Gastroesophageal sphincter (tissue), 4 donors: ENCODE results near the gene LILRA6. TPM values are rescaled to one million over a fixed set of nuclear protein-coding genes. Genes with fewer than 3 reads are reported as not detected.
"Not testable (repeated sequence)": the region's sequence is repeated elsewhere in the genome, so short reads cannot be mapped to it uniquely, and the experiment has no call there.

Experiments used
- ATAC-seq: fragments of 150-250 bp; one replicate; pipeline ENCODE4 v1.9.1; 2016; ENCODE audit warnings: mild to moderate bottlenecking, moderate library complexity
- H3K27ac ChIP-seq, 4 donors: fragments of 200-600 bp; sonication (generic) in 3 of 4; 1 replicate in 3 of 4; 2 replicates in 1 of 4; pipeline ENCODE4 v1.5.1; 2016 to 2019
- H3K27me3 ChIP-seq: fragments of 200-600 bp; sonication (generic); one replicate; pipeline ENCODE4 v1.5.1; 2019
- H3K36me3 ChIP-seq, 2 donors: fragments of 200-600 bp; sonication (generic); one replicate each; pipeline ENCODE4 v1.5.1; 2019; ENCODE audit warnings: control low read depth in 1 of 2
- H3K4me1 ChIP-seq, 3 donors: fragments of 200-600 bp; sonication (generic); 1 replicate in 2 of 3; 2 replicates in 1 of 3; pipeline ENCODE4 v1.5.1; 2016 to 2019; ENCODE audit warnings: control low read depth in 2 of 3
- H3K4me3 ChIP-seq, 2 donors: fragments of 200-600 bp; sonication (generic); one replicate each; pipeline ENCODE4 v1.5.1; 2019; ENCODE audit warnings: mild to moderate bottlenecking in 1 of 2, moderate library complexity in 1 of 2
- H3K9me3 ChIP-seq, 3 donors: fragments of 200-600 bp; sonication (generic); one replicate each; pipeline ENCODE4 v1.5.1; 2017 to 2019; ENCODE audit warnings: control low read depth in 2 of 3
- EP300 ChIP-seq: sonication (generic); formaldehyde crosslinking; IDR thresholded peaks from one replicate; pipeline ENCODE4 v1.6.1; 2017; ENCODE audit warnings: antibody characterized with exemption, mild to moderate bottlenecking
- POLR2A ChIP-seq, 2 donors: fragments of 450-650 bp; IDR thresholded peaks; one replicate each; pipeline ENCODE4 v1.6.1; 2017; ENCODE audit warnings: antibody characterized with exemption in 2 of 2, mild to moderate bottlenecking in 2 of 2, moderate library complexity in 1 of 2
- POLR2AphosphoS5 ChIP-seq: sonication (generic); formaldehyde crosslinking; IDR thresholded peaks from one replicate; pipeline ENCODE4 v1.6.1; 2017; ENCODE audit warnings: antibody characterized with exemption
- WGBS, 2 donors: methylation state at CpG; one replicate each; pipeline ENCODE4 v1.1.5; 2018; ENCODE audit warnings: low coverage in 1 of 2; 5-methylcytosine and 5-hydroxymethylcytosine counted together
- total RNA-seq, 4 donors: library from RNA; depleted of rRNA; stranded (reverse); fragments of >200 nt; gene quantifications; one replicate each; pipeline ENCODE4 v1.1.0, GENCODE V29; 2016
- TF ChIP-seq, protein P1 (sequence below), 4 experiments: fragments of 200-600 bp in 2 of 4; fragments of 450-650 bp in 2 of 4; sonication (generic) in 1 of 4; IDR thresholded peaks; one replicate each; pipeline ENCODE4 v1.5.1; 2017 to 2019; ENCODE audit warnings: antibody characterized with exemption in 4 of 4, mild to moderate bottlenecking in 2 of 4, moderate library complexity in 2 of 4

LILRA6 gene
- total RNA-seq, 4 donors from 2014 or later = 0.31 to 4.2 (median 2.2) TPM

DNA sequence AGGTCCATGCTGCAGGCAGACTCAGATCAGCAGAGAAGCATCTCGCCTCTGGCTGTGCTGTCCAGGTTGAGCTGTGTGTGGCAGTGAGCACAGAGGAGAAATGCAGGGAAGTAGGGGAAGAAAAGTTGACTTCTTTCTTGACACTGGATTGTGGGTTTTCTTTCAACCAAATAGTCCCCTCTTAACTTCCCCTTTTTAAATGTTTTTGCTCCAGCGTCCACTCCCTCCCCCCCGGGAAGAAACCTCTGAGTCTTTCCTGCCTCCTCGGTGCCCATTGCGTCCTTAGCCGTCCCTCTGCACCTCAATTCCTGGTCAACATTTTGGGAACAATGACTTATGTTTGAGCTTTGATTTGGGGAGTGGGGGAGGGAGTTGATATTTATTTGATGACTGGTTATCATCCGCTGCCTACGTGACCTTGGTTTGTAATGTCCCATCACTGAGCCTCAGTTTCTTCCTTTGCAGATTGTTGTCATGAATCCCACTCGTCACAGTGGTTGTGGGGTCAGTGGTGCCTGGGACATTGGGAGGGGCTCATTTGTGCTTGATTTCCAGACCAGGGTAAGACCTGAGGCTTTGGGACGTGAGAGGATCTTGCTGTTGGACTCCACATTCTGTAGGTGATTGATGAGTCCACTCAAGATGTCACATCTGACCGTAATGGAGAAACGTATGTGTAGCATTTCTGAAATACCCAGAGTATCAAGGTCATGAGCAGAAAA, 38.6 kb upstream of the LILRA6 start, which contains the start of gene LILRB2:
Gene LILRB2, minus strand, starts transcription at position 104 of the 722 bp plus-strand sequence. CDS start 614 bp downstream, outside the sequence.
- Histone ChIP-seq H3K36me3 (no peaks in the 10 kb centered on the region), H3K27me3 (peaks cover 73% of the 10 kb centered on the region), H3K4me3 (peak within 1 kb of the TSS in 1 of 2 donors; percentile 27), H3K4me1 (no peaks in the 10 kb centered on the region), H3K9me3 (peaks cover 0 to 7% (median 0%) of the 10 kb centered on the region in 3 donors), H3K27ac (no peak within 1 kb of the TSS)
- no peak for TF ChIP-seq POLR2A (IDR thresholded peaks at IDR 0.05)
- TF ChIP-seq, protein P1, sequence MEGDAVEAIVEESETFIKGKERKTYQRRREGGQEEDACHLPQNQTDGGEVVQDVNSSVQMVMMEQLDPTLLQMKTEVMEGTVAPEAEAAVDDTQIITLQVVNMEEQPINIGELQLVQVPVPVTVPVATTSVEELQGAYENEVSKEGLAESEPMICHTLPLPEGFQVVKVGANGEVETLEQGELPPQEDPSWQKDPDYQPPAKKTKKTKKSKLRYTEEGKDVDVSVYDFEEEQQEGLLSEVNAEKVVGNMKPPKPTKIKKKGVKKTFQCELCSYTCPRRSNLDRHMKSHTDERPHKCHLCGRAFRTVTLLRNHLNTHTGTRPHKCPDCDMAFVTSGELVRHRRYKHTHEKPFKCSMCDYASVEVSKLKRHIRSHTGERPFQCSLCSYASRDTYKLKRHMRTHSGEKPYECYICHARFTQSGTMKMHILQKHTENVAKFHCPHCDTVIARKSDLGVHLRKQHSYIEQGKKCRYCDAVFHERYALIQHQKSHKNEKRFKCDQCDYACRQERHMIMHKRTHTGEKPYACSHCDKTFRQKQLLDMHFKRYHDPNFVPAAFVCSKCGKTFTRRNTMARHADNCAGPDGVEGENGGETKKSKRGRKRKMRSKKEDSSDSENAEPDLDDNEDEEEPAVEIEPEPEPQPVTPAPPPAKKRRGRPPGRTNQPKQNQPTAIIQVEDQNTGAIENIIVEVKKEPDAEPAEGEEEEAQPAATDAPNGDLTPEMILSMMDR (IDR thresholded peaks at IDR 0.05) = no peak
- no peak for TF ChIP-seq POLR2AphosphoS5
- no peak for TF ChIP-seq EP300
- WGBS, 2 donors = 56 to 61% methylated on average over 7 to 8 of the region's 12 CpGs
- ATAC-seq = peak; percentile 46

DNA sequence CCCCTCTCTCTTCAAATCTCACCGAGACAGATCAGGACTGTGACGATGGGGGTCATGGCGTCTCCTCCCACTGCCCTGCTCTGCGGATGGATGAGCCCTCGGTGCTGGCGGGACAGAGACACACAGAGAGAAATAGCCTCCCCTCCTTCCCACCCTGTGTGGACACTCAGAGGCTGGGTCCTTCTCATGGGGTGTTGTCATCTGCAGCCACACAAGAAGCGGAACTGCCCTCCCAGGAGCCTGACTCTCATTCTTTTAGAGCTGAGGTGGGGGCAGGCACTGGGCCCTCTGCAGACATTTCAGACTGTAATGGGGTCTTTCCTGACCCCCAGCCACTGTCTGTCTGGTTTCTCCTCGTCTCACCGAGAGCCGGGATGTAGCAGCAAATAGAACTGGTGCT, 37.9 kb upstream of the LILRA6 start:
- 40% methylated on average over 1 of the region's 10 CpGs; no CpG with 5 or more reads in 1 of the 2 donors for WGBS, 2 donors
- H3K4me1 ChIP-seq, H3K9me3 ChIP-seq, H3K36me3 ChIP-seq, H3K27ac ChIP-seq: not testable (repeated sequence)
- peak; percentile 20 for ATAC-seq
- peak overlapping the region in 1 of 2 donors; percentile 27 for H3K4me3 ChIP-seq
- H3K27me3 ChIP-seq = peaks cover 78% of the 10 kb centered on the region

DNA sequence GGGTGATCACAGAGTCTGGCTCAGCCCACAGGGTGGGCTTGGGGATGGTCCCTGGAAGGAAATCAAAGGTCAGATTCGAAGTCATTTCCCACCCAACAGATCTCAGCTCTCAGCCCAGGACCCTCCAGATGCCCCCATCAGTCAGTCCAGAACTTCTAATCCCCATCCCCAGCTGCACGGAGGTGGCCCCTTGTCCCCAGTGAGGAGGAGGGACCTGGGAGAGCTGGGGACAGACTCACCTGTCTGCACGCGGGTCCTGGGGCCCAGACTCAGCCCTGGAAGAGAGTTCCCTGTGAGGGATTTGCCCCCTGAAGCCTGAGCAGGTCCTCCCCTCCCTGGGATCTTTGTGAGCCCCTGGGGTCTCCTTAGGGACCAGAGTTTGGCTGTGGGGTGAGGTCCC, 37.4 kb upstream of the LILRA6 start:
- peak overlapping the region in 1 of 2 donors; percentile 27 for H3K4me3 ChIP-seq
- not testable (repeated sequence) for H3K4me1 ChIP-seq, ATAC-seq, H3K36me3 ChIP-seq, H3K9me3 ChIP-seq, H3K27ac ChIP-seq
- 20 to 83% methylated on average over 1 to 2 of the region's 4 CpGs for WGBS, 2 donors
- H3K27me3 ChIP-seq = peaks cover 79% of the 10 kb centered on the region

DNA sequence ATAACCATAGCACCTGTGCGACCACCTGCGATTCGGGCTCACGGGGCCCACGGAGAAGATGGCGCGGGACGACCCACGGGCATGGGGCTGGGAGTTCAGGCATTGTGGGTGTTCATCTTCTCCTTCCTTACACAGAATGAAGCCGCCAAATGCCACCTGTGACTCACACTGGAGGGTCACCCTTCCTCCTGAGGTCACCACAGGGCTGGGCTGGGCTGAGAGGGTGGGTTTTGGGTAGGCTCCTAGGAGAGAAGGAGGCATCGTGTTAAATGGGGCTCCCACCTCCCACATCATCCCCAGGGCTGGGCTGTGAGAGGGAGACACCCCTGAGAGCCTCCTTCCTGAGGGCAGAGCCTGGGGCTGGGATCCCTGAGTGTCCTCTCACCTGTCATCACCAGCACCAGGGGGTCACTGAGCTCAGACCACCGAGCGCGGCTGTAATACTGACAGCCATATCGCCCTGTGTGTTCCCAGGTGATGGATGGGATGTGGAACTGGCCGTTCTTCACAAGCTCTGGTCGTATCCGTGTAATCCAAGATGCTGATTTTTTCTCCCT, 36.9 kb upstream of the LILRA6 start:
- Histone ChIP-seq H3K27ac (no peak overlapping the region), H3K36me3 (no peaks in the 10 kb centered on the region), H3K9me3 (peaks cover 0 to 7% (median 0%) of the 10 kb centered on the region in 3 donors), H3K4me1 (no peaks in the 10 kb centered on the region), H3K4me3 (peak overlapping the region in 1 of 2 donors; percentile 27), H3K27me3 (peaks cover 82% of the 10 kb centered on the region)
- no peak for TF ChIP-seq POLR2AphosphoS5
- WGBS, 2 donors = no CpG with 5 or more reads among the region's 18 CpGs
- no peak for ATAC-seq

DNA sequence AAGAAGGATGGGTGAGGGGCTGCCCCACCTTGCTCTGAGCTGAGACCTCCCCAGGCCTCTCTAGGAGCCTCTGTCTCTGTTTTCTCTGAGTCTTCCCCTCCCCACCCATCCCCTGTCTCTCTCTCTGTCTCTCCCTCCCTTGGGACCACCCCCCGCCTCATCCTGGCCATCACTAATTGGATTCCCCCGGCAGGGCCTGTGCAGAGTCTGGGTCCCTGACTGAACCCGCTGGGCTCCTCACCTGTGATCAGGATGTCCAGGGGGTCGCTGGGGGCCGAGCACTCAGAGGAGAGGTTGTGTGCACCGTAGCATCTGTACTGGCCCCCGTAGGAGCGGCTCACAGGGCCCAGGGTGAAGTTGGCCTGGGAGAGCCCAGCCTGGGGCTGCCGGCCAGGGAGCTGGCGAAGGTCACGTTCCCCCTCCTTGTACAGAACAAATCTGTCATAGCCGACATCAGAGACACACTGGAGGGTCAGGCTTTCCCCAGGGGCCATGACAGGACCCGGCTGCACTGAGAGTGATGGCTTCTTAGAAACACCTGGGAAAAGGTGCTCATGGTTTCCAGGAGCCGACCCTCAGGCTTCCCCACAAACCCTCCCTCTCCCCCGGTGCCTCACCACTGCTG, 36.1 kb upstream of the LILRA6 start:
- not testable (repeated sequence) for H3K9me3 ChIP-seq, ATAC-seq, H3K36me3 ChIP-seq, H3K4me1 ChIP-seq, H3K27ac ChIP-seq, H3K4me3 ChIP-seq
- H3K27me3 ChIP-seq = peaks cover 77% of the 10 kb centered on the region
- WGBS, 2 donors = 20% methylated on average over 1 of the region's 15 CpGs; no CpG with 5 or more reads in 1 of the 2 donors

DNA sequence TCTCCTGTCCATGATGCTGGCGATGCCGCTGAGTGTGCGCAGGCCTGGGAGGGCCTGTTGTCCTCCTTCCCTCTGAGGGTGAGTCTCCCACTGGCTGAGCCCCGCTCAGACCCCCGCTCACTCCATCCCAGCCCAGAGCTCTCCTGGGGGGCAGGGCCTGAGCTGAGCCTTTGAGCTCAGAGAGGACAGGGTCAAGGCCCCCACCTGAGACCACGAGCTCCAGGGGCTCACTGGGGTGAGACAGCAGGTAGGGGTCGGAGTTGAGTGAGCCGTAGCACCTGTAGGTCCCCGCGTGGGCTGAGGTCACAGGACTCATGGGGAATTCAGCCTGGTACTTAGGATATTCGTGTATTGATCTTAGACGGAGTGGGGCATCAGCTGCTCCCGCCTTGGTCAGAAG, 35.5 kb upstream of the LILRA6 start:
- not testable (repeated sequence) for ATAC-seq, H3K4me1 ChIP-seq, H3K36me3 ChIP-seq, H3K4me3 ChIP-seq, H3K9me3 ChIP-seq, H3K27ac ChIP-seq
- H3K27me3 ChIP-seq = peaks cover 74% of the 10 kb centered on the region
- WGBS, 2 donors = 40 to 66% methylated on average over 2 to 4 of the region's 13 CpGs

DNA sequence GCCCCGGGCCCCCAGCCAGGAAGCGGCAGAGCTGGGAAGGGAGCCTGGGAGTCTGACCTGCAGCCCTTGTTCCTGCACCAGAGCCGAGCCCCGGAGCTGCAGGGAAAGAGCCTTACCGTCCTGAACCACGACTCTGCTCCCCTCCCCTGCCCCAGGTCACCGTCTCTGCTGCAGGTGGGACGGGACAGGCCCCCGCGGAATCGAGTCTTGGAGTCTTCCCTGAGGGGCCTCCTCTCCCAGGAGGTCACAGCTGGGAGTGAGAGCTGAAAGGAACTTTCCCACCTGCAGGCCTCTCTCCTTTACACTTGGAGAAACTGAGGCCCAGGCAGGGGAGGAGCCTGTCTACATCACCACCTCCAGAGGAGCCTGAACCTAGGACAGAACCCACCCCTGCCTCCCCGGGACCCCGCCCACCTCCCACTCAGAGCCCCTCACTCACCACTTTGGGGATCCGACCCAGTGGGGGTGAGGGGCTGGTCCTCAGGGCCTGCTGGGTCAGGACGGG, 34.6 kb upstream of the LILRA6 start:
- H3K9me3 ChIP-seq, H3K4me1 ChIP-seq, H3K27ac ChIP-seq, H3K36me3 ChIP-seq, ATAC-seq, H3K4me3 ChIP-seq: not testable (repeated sequence)
- peaks cover 66% of the 10 kb centered on the region for H3K27me3 ChIP-seq
- 67% methylated on average over 3 of the region's 15 CpGs; no CpG with 5 or more reads in 1 of the 2 donors for WGBS, 2 donors

DNA sequence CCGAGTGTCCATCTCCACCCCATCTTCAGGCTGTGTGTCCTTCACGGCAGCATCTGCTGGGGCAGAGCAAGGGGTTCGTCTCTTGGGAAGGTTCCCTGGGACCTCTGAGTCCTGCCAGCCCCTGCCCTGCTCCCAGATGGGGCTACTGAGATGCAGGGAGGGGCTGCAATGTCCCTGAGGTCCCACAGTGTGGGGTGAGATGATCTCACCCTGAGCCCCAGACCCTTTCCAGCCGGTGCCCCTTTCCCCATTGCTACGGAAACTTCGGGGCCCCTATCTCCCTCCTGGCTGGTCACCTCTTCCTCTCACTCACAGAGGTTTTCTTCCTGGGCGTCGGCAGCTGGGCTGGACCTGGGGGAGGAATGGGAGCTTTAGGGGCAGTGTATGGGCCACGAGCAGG, 33.4 kb upstream of the LILRA6 start:
- no peaks in the 10 kb centered on the region for H3K9me3 ChIP-seq
- no peaks in the 10 kb centered on the region for H3K4me1 ChIP-seq
- ATAC-seq = no peak
- H3K27ac ChIP-seq = no peak overlapping the region
- WGBS, 2 donors = 60% methylated on average over 2 of the region's 9 CpGs; no CpG with 5 or more reads in 1 of the 2 donors
- no peak overlapping the region for H3K4me3 ChIP-seq
- H3K27me3 ChIP-seq = peaks cover 59% of the 10 kb centered on the region
- H3K36me3 ChIP-seq = no peaks in the 10 kb centered on the region
- no peak for TF ChIP-seq POLR2A (IDR thresholded peaks at IDR 0.05)
- TF ChIP-seq POLR2AphosphoS5 = no peak
- TF ChIP-seq EP300 = no peak
- TF ChIP-seq, protein P1 (IDR thresholded peaks at IDR 0.05) = no peak

DNA sequence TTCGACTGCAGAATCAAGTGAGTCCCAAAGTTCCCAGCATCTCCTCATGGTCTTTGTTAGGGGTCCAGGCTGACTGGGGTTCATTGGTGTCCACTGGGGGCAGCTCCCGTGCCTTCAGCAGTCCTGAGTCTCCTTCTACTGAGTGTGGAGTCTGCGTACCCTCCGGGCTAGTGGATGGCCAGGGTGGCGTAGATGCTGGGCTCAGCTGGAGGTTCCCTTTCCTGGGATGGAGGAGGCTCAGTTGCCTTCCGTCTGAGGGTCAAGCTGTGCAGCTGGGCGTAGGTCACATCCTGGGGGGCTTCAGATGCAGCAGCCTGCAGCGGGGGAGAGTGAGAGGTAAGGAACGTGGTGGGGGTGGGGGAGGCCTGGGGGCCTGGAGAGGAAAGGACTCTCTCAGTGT, 31.9 kb upstream of the LILRA6 start:
- peaks cover 50% of the 10 kb centered on the region for H3K27me3 ChIP-seq
- not testable (repeated sequence) for H3K27ac ChIP-seq, ATAC-seq, H3K36me3 ChIP-seq, H3K4me3 ChIP-seq, H3K4me1 ChIP-seq, H3K9me3 ChIP-seq
- 60 to 80% methylated on average over 1 of the region's 9 CpGs for WGBS, 2 donors
